Measurements from ENCODE around the gene PLXND1.
"Not testable (repeated sequence)": the region's sequence is repeated elsewhere in the genome, so short reads cannot be mapped to it uniquely, and the experiment has no call there.

PLXND1 gene

DNA sequence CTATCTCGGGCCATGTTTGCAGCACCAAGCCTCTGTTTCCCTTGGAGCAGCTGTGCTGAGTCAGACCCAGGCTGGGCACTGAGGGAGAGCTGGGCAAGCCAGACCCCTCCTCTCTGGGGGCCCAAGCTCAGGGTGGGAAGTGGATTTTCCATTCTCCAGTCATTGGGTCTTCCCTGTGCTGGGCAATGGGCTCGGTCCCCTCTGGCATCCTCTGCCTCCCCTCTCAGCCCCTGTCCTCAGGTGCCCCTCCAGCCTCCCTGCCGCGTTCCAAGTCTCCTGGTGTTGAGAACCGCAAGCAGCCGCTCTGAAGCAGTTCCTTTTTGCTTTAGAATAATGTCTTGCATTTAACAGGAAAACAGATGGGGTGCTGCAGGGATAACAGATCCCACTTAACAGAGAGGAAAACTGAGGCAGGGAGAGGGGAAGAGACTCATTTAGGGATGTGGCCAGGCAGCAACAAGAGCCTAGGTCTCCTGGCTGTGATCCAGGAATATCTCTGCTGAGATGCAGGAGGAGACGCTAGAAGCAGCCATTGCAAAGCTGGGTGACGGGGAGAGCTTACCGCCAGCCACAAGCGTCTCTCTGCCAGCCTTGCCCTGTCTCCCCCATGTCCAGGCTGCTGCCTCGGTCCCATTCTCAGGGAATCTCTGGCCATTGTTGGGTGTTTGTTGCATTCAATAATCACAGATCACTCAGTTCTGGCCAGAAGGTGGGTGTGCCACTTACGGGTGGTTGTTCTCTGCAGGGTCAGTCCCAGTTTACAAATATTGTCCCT lies 76.9 kb downstream of the PLXND1 start:
- no peak for DNase-seq (ENCODE audit: low read depth in 2 of 2)

DNA sequence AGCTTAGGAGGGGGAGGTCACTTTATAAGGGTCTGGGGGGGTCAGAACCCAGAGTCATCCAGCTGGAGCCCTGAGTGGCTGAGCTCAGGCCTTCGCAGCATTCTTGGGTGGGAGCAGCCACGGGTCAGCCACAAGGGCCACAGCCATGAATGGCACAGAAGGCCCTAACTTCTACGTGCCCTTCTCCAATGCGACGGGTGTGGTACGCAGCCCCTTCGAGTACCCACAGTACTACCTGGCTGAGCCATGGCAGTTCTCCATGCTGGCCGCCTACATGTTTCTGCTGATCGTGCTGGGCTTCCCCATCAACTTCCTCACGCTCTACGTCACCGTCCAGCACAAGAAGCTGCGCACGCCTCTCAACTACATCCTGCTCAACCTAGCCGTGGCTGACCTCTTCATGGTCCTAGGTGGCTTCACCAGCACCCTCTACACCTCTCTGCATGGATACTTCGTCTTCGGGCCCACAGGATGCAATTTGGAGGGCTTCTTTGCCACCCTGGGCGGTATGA lies 77.8 kb downstream of the PLXND1 start, which contains the start of gene RHO:
Gene RHO, plus strand, starts transcription at position 51 of the 512 bp plus-strand sequence. Its CDS starts 95 bp downstream, at position 146.
- DNase-seq (ENCODE audit: low read depth in 2 of 2): no peak

GRCh38 chr3:129527262-129527661 lies 79.2 kb downstream of the PLXND1 start:
- DNase-seq (ENCODE audit: low read depth in 2 of 2): no peak

GRCh38 chr3:129526121-129526900 lies 80.2 kb downstream of the PLXND1 start:
- DNase-seq (ENCODE audit: low read depth in 2 of 2): no peak

- DNase-seq (ENCODE audit: low read depth in 2 of 2): no peak
Observed at GRCh38 chr3:129525341-129525968, 81.0 kb downstream of the PLXND1 start.

DNA sequence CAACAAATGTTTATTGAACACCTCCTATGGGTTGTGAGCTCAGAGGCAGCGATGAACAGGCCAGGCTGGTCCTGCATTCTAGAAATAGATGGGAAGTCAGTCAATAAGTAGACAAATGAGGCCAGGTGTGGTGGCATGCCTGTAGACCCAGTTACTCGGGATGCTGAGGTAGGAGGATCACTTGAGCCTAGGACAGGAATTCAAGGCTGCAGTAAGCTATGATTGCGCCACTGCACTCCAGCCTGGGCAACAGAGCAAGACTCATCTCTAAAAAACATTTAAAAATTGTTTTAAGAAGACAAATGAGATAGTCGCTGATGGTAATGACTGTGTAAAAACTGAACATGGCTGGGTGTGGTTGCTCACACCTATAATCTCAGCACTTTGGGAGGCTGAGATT lies 82.4 kb downstream of the PLXND1 start:
- DNase-seq (ENCODE audit: low read depth in 2 of 2): no peak

GRCh38 chr3:129522953-129523352 lies 83.5 kb downstream of the PLXND1 start:
- no peak for DNase-seq (ENCODE audit: low read depth in 2 of 2)

- DNase-seq (ENCODE audit: low read depth in 2 of 2): no peak
Observed at GRCh38 chr3:129521611-129522010, 84.9 kb downstream of the PLXND1 start.

- no peak for DNase-seq (ENCODE audit: low read depth in 2 of 2)
Observed at GRCh38 chr3:129520960-129521359, 85.5 kb downstream of the PLXND1 start.

DNA sequence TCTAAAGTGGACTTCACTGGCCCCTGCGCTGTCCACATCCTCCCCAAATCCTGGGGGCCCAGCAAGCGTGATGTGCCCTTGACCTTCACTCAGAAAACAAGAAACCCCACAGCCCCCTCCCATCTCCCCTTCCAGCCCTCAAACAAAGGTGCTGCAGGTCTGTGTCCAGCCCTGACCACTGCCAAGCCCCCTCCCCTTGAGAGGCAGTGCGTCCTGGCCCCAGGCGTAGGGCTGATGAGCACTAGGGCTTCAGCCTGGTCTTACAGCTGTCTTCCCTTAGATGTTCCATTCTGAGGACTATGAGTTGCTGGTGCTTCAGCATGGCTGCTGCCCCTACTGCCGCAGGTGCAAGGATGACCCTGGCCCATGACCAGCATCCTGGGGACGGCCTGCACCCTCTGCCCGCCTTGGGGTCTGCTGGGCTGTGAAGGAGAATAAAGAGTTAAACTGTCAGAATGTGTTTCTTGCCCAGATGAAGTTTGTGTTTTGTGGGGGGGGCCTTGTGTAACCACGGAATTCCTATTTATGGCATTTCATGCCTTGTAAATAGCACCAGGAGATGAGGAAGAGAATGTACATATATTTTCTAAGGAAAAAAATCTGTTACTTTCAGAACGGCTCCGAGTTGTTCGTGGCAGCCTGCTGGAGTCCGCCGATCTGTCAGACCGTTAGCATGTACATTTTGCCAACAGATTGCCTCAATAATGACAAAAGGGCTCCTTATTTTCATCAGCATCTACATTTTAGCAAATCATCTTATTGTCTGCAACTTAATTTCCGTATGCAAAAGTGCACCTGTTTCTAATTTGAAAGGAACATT lies 86.4 kb downstream of the PLXND1 start:
- DNase-seq (ENCODE audit: low read depth in 2 of 2): no peak

GRCh38 chr3:129519449-129519848 lies 87.0 kb downstream of the PLXND1 start:
- no peak for DNase-seq (ENCODE audit: low read depth in 2 of 2)

- DNase-seq (ENCODE audit: low read depth in 2 of 2): no peak
Observed at GRCh38 chr3:129518581-129518980, 87.9 kb downstream of the PLXND1 start.

GRCh38 chr3:129518038-129518561 lies 88.4 kb downstream of the PLXND1 start:
- DNase-seq (ENCODE audit: low read depth in 2 of 2): no peak

DNA sequence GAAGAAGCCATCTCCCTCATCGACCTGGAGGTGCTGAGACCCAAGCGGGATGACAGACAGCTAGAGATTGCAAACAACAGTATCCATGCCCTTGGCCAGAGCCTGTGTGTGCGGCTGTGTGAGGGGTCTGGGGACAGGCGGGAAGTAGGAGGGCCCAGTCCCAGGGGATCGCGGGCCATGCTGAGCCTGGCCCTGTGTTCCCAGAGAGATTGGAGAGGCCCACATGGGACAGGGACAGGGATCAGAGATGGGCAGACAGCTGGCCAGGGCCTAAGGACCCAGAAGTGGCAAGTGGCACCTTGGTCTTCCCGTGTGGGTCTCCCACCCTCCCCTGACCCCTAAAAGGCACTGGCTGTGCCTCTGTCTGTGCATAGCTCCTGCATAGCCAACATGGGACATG lies 89.0 kb downstream of the PLXND1 start:
- DNase-seq (ENCODE audit: low read depth in 2 of 2): no peak

DNA sequence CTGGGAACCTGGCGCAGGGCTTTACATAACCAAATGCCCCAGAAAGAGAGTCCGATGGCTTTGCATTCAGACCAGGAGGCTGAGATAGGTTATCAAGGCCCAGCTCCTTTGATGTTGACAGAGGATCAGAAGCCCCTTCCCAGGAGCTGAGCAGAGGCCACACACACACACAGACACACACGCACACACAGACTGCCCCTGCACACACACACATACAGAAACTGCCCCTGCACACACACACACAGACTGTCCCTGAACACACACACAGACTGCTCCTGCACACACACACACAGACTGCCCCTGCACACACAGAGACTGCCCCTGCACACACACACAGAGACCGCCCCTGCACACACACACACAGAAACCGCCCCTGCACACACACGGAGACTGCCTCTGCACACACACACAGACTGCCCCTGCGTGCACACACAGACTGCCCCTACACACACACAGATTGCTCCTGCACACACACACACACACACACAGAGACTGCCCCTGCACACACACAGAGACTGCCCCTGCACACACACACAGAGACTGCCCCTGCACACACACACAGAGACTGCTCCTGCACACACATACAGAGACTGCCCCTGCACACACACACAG lies 90.5 kb downstream of the PLXND1 start:
- DNase-seq (ENCODE audit: low read depth in 2 of 2): not testable (repeated sequence)

DNA sequence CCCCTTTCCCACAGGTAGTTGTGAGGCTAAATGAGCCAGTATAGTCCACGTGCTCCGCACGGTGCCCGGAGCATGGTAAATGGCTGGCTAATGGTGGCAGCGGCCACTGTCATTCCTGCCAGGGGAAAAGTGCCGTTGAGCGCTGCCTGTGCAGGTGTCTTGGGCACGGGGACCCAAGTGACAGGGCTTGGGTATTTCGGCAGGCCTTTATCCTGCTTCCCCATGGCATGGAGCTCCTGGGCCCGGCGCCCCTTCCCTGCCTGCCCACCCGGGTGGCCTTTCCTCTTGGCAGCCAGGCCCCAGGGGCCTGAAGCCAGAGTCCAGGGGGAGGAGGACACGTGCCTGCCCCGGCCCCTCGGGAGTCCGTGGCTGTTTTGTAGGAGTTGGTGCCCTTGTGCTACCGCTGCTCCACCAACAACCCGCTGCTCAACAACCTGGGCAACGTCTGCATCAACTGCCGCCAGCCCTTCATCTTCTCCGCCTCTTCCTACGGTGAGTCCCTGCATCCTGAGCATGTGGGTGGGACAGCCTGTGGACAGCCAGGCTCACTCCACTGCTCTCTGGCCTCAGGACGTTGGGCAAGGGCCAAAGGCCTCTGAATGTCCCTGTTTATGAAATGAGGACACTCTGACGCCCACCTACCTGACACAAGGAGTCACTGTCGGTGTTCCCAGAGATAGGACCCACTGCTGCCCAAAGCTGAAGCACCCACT lies 91.2 kb downstream of the PLXND1 start:
- not testable (repeated sequence) for DNase-seq (ENCODE audit: low read depth in 2 of 2)

GRCh38 chr3:129514563-129514962 lies 91.9 kb downstream of the PLXND1 start:
- no peak for DNase-seq (ENCODE audit: low read depth in 2 of 2)

DNA sequence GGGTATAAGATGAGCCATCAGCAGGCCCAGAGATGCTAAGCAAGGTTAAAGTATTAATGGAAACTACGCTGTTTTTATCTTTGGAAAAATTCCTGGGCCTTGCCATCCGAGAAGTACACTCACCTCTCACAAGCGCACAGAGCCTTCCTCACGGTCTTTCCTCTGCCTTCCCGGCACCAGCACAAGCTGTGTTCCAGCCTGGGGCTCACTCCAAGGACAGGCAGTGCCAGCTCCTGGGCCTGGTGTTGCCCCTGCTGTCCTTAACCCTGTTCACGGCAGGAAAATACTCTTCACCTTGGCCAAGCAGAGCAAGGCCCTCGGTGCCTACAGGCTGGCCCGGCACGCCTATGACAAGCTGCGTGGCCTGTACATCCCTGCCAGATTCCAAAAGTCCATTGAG lies 92.4 kb downstream of the PLXND1 start:
- DNase-seq (ENCODE audit: low read depth in 2 of 2): no peak

DNA sequence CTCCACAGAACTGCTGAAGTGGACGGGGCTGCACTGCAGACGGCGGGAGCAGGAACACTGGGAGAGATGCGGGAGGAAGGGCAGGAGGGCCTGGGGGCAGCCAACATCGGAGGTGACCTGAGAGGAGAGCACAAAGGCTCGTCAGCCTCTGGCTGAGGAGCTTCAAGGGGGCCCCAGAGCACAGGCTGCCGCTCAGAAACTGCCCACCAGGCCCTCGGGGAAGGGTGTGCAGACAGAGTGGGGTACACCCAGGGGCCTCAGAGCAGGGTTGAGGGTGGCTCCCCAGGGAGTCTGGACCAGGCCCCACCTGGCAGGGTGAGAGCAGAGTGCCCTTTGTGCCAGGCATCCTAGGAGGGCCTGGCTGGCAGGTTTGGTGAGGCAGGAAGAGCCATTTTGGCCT lies 92.8 kb downstream of the PLXND1 start:
- DNase-seq (ENCODE audit: low read depth in 2 of 2): no peak

DNA sequence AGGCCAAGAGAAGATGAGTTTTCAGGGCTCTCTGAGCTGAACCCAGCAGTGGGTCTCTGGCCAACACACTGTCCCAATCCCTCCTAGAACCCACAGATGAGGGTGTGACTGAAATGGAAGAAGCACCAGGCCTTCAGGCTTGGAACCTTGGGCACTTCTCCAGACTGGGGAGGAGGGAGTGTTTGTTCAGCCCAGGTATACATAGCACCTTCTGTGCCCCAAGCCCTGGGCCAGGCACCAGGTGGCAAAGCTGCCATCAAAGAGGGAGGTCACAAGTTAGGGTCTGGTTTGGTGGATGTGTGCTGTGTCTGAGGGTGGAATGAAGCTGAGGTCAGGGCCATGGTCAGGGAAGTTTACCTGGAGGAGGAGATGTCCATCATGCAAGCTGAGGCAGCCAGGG lies 93.9 kb downstream of the PLXND1 start:
- no peak for DNase-seq (ENCODE audit: low read depth in 2 of 2)

All from stimulated activated CD4-positive, alpha-beta T cell treated with anti-CD3 and anti-CD28 coated beads, Interleukin-1b, Interleukin-23, amount 100 ng/mL, for 1 hour (primary cell).